HL-60 (cell line): ENCODE measurements around the gene UGT2A1.
"Not testable (repeated sequence)": the region's sequence is repeated elsewhere in the genome, so short reads cannot be mapped to it uniquely, and the experiment has no call there.

Experiments used
- DNase-seq, 2 experiments: peaks; one replicate each; pipeline ENCODE4 v3.0.0-alpha.2; 2010 to 2020; ENCODE audit warnings: low read depth in 1 of 2, low spot score in 1 of 2
- H3K27ac ChIP-seq: fragments of 250-450 bp; sonication (Bioruptor Pico); replicated peaks from 2 replicates; pipeline ENCODE4 v1.5.1; 2020; ENCODE audit warnings: mild to moderate bottlenecking, moderate library complexity
- H3K27me3 ChIP-seq: fragments of 250-450 bp; sonication (Bioruptor Pico); 2 replicates; pipeline ENCODE4 v1.5.1; 2021; ENCODE audit warnings: mild to moderate bottlenecking, moderate library complexity; ENCODE audit not compliant: insufficient read depth, poor library complexity, severe bottlenecking
- H3K4me3 ChIP-seq: replicated peaks from 2 replicates; pipeline ENCODE4 v1.5.1; 2011; ENCODE audit warnings: mild to moderate bottlenecking, control low read depth, low read length; ENCODE audit not compliant: insufficient read depth
- GABPA ChIP-seq: IDR thresholded peaks from 2 replicates; pipeline ENCODE4 v1.6.1; 2012; ENCODE audit warnings: low read depth
- POLR2AphosphoS5 ChIP-seq: IDR thresholded peaks from 2 replicates; pipeline ENCODE4 v1.6.1; 2012; ENCODE audit warnings: low read depth
- REST ChIP-seq: IDR thresholded peaks from 2 replicates; pipeline ENCODE4 v1.6.1; 2012; ENCODE audit warnings: low read depth; ENCODE audit not compliant: insufficient replicate concordance
- SPI1 ChIP-seq: IDR thresholded peaks from 2 replicates; pipeline ENCODE4 v1.6.1; 2012; ENCODE audit warnings: low read depth, mild to moderate bottlenecking, borderline replicate concordance
- TF ChIP-seq, protein P1 (sequence below): IDR thresholded peaks from one replicate; pipeline ENCODE4 v1.5.1; 2011; ENCODE audit warnings: low read length, control low read depth, inconsistent platforms; ENCODE audit not compliant: insufficient read depth

The UGT2A1 gene

DNA sequence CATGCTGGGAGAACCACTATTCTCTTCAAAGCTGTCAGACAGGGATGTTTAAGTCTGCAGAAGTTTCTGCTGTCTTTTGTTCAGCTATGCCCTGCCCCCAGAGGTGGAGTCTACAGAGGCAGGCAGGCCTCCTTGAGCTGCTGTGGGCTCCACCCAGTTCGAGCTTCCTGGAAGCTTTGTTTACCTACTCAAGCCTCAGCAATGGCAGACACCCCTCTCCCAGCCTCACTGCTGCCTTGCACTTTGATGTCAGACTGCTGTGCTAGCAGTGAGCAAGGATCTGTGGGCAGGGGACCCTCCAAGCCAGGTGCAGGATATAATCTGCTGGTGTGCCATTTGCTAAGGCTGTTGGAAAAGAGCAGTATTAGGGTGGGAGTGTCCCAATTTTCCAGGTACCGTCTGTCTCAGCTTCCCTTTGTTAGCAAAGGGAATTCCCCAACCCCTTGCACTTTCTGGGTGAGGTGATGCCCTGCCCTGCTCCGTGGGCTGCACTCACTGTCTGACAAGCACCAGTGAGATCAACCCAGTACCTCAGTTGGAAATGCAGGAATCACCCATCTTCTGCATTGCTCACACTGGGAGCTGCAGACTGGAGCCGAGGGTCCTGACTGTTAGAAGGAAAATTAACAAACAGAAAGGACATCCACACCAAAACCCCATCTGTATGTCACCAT lies 8.2 kb upstream of the UGT2A1 start:
- H3K4me3 ChIP-seq, DNase-seq, H3K27ac ChIP-seq: not testable (repeated sequence)

DNA sequence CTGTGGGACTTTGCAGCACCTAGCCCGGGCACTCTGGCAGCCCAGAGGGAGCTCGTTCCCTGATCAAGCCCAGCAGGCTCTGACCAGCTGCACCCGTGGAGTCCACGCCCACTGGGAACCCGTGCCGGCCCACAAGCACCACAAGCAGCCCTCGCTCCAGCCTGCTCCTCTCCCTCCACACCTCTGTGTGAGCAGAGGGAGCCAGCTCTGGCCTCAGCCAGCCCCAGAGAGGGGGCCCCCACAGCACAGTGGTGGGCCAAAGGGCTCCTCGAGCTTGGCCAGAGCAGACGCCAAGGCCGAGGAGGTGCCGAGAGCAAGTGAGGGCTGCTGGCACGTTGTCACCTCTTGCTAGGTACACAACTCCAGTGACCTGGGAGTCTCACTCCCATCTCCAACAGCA lies 5.1 kb upstream of the UGT2A1 start:
- no peak for DNase-seq
- no peak overlapping the region for H3K4me3 ChIP-seq
- no peaks in the 10 kb centered on the region for H3K27me3 ChIP-seq
- H3K27ac ChIP-seq, result no peak overlapping the region
- TF ChIP-seq REST, result no peak
- no peak for TF ChIP-seq SPI1

More for the DNA sequence above, 8.2 kb upstream of the UGT2A1 start:
- not testable (repeated sequence) for H3K27me3 ChIP-seq

GRCh38 chr4:69656653-69657158 lies 3.7 kb upstream of the UGT2A1 start:
- no peak for DNase-seq
- TF ChIP-seq POLR2AphosphoS5 (no peak), SPI1 (no peak), GABPA (no peak), REST (no peak)
- TF ChIP-seq, protein P1, sequence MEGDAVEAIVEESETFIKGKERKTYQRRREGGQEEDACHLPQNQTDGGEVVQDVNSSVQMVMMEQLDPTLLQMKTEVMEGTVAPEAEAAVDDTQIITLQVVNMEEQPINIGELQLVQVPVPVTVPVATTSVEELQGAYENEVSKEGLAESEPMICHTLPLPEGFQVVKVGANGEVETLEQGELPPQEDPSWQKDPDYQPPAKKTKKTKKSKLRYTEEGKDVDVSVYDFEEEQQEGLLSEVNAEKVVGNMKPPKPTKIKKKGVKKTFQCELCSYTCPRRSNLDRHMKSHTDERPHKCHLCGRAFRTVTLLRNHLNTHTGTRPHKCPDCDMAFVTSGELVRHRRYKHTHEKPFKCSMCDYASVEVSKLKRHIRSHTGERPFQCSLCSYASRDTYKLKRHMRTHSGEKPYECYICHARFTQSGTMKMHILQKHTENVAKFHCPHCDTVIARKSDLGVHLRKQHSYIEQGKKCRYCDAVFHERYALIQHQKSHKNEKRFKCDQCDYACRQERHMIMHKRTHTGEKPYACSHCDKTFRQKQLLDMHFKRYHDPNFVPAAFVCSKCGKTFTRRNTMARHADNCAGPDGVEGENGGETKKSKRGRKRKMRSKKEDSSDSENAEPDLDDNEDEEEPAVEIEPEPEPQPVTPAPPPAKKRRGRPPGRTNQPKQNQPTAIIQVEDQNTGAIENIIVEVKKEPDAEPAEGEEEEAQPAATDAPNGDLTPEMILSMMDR, result no peak
- no peak overlapping the region for H3K4me3 ChIP-seq
- H3K27me3 ChIP-seq, result no peaks in the 10 kb centered on the region
- H3K27ac ChIP-seq, result no peak overlapping the region

- Histone ChIP-seq H3K4me3 (no peak overlapping the region), H3K27me3 (no peaks in the 10 kb centered on the region), H3K27ac (no peak overlapping the region)
- TF ChIP-seq, protein P1, result no peak
- TF ChIP-seq POLR2AphosphoS5, result no peak
- no peak for TF ChIP-seq SPI1
- no peak for TF ChIP-seq GABPA
- TF ChIP-seq REST, result no peak
- DNase-seq, result no peak
Observed at GRCh38 chr4:69650872-69651271, 2.2 kb downstream of the UGT2A1 start.
